Hepatocyte (in vitro differentiated cells): ENCODE data around the gene ARAP1. TPM values are rescaled to one million over a fixed set of nuclear protein-coding genes. Genes with fewer than 3 reads are reported as not detected.

Experiments used
- DNase-seq: peaks from one replicate; pipeline ENCODE4 v3.0.0-alpha.2; 2016; ENCODE audit warnings: low spot score
- H2AFZ ChIP-seq: fragments of 200-600 bp; sonication (generic); 2 replicates; pipeline ENCODE4 v1.6.0; 2016; ENCODE audit warnings: antibody characterized with exemption, mild to moderate bottlenecking
- H3K27ac ChIP-seq: fragments of 200-600 bp; sonication (generic); 2 replicates; pipeline ENCODE4 v1.5.1; 2016; ENCODE audit warnings: mild to moderate bottlenecking
- H3K27me3 ChIP-seq: fragments of 200-600 bp; sonication (generic); 2 replicates; pipeline ENCODE4 v1.6.1; 2016
- H3K36me3 ChIP-seq: fragments of 200-600 bp; sonication (generic); replicated peaks from 2 replicates; pipeline ENCODE4 v1.5.1; 2016; ENCODE audit warnings: low read depth; ENCODE audit not compliant: insufficient read depth
- H3K4me1 ChIP-seq: fragments of 200-600 bp; sonication (generic); 2 replicates; pipeline ENCODE4 v1.5.1; 2016; ENCODE audit warnings: mild to moderate bottlenecking, moderate library complexity; ENCODE audit not compliant: insufficient read depth
- H3K4me2 ChIP-seq: fragments of 200-600 bp; sonication (generic); 2 replicates; pipeline ENCODE4 v1.6.0; 2016
- H3K4me3 ChIP-seq: fragments of 200-600 bp; sonication (generic); 2 replicates; pipeline ENCODE4 v1.5.1; 2016; ENCODE audit warnings: mild to moderate bottlenecking
- H3K79me2 ChIP-seq: fragments of 200-600 bp; sonication (generic); 2 replicates; pipeline ENCODE4 v1.6.0; 2017; ENCODE audit warnings: mild to moderate bottlenecking
- H3K9me2 ChIP-seq: fragments of 200-600 bp; sonication (generic); replicated peaks from 2 replicates; pipeline ENCODE4 v1.6.0; 2017; ENCODE audit warnings: mild to moderate bottlenecking; ENCODE audit not compliant: insufficient read depth
- H3K9me3 ChIP-seq: fragments of 200-600 bp; sonication (generic); 2 replicates; pipeline ENCODE4 v1.5.1; 2016; ENCODE audit warnings: low read depth, mild to moderate bottlenecking
- H4K20me1 ChIP-seq: fragments of 200-600 bp; sonication (generic); 2 replicates; pipeline ENCODE4 v1.6.0; 2016; ENCODE audit warnings: mild to moderate bottlenecking; ENCODE audit not compliant: insufficient read depth, poor library complexity, severe bottlenecking
- EZH2 ChIP-seq: fragments of 200-600 bp; sonication (generic); IDR thresholded peaks from 2 replicates; pipeline ENCODE4 v1.6.1; 2016; ENCODE audit warnings: antibody characterized with exemption, mild to moderate bottlenecking, borderline replicate concordance
- EZH2phosphoT487 ChIP-seq: fragments of 200-600 bp; sonication (generic); IDR thresholded peaks from one replicate; pipeline ENCODE4 v1.6.1; 2018; ENCODE audit warnings: antibody characterized with exemption, mild to moderate bottlenecking, low read depth, moderate library complexity; ENCODE audit not compliant: unreplicated experiment, severe bottlenecking
- WGBS: methylation state at CpG from one replicate; pipeline ENCODE4 v1.1.6; 2016; ENCODE audit warnings: low lambda C conversion rate; ENCODE audit errors: missing lambda C conversion rate; 5-methylcytosine and 5-hydroxymethylcytosine counted together
- polyA plus RNA-seq: library from polyadenylated mRNA; unstranded; fragments of >200 nt; fragmentation: Nextera tagmentation; extraction: Ambion mirVana; gene quantifications from 2 replicates; pipeline ENCODE4 v1.2.1, GENCODE V29; 2016
- total RNA-seq: library from RNA; depleted of rRNA; stranded (reverse); fragments of >200 nt; gene quantifications from 2 replicates; pipeline ENCODE4 v1.2.3, GENCODE V29; 2014
- TF ChIP-seq, protein P1 (sequence below): fragments of 200-600 bp; sonication (generic); IDR thresholded peaks from 2 replicates; pipeline ENCODE4 v1.5.1; 2016; ENCODE audit warnings: antibody characterized with exemption, mild to moderate bottlenecking; ENCODE audit not compliant: poor library complexity

The ARAP1 gene
- total and polyA plus RNA-seq, 2 experiments from 2014 or later: 60.2 to 118 TPM

- H3K9me3 ChIP-seq: no peaks in the 10 kb centered on the region
- 27% methylated on average over 9 of the region's 10 CpGs for WGBS
- peak overlapping the region; percentile 30 for H2AFZ ChIP-seq
- H3K36me3 ChIP-seq: no peaks in the 10 kb centered on the region
- peak overlapping the region; percentile 19 for H3K4me3 ChIP-seq
- H3K4me1 ChIP-seq: peaks cover 32% of the 10 kb centered on the region
- H3K4me2 ChIP-seq: peak overlapping the region; percentile 93
- H3K27ac ChIP-seq: peak overlapping the region; percentile 85
- H3K9me2 ChIP-seq: no peaks in the 10 kb centered on the region
- H4K20me1 ChIP-seq: peaks cover 32% of the 10 kb centered on the region
- H3K27me3 ChIP-seq: no peaks in the 10 kb centered on the region
- H3K79me2 ChIP-seq: peaks cover 70% of the 10 kb centered on the region
- TF ChIP-seq EZH2 (no peak), EZH2phosphoT487 (no peak)
- TF ChIP-seq, protein P1, sequence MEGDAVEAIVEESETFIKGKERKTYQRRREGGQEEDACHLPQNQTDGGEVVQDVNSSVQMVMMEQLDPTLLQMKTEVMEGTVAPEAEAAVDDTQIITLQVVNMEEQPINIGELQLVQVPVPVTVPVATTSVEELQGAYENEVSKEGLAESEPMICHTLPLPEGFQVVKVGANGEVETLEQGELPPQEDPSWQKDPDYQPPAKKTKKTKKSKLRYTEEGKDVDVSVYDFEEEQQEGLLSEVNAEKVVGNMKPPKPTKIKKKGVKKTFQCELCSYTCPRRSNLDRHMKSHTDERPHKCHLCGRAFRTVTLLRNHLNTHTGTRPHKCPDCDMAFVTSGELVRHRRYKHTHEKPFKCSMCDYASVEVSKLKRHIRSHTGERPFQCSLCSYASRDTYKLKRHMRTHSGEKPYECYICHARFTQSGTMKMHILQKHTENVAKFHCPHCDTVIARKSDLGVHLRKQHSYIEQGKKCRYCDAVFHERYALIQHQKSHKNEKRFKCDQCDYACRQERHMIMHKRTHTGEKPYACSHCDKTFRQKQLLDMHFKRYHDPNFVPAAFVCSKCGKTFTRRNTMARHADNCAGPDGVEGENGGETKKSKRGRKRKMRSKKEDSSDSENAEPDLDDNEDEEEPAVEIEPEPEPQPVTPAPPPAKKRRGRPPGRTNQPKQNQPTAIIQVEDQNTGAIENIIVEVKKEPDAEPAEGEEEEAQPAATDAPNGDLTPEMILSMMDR: no peak
- peak; percentile 88 for DNase-seq
These were observed 30.0 kb downstream of the ARAP1 start for GRCh38 chr11:72722050-72722748.

DNA sequence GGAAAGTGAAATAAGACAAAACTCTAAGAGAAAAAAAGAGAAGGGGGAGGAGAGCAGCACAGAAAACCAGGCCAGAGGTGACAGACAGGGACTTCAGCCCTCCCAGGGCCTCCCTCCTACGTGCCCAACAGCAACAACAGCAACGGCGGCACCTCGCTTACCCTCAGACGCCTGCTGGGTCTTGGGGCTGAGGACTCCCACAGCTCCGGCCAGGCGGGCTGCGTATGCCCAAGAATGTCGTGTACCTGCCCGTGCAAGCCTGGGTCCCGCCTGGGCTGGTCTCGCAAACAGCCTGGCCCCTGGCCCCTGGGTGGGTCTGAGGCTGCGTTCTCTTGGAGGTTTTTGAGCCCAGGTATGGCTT is 30.5 kb downstream of the ARAP1 start:
- WGBS: 48% methylated on average over 13 of the region's 13 CpGs
- no peak for TF ChIP-seq EZH2phosphoT487
- TF ChIP-seq, protein P1: no peak
- no peak for TF ChIP-seq EZH2
- no peaks in the 10 kb centered on the region for H3K36me3 ChIP-seq
- peaks cover 35% of the 10 kb centered on the region for H4K20me1 ChIP-seq
- H3K27me3 ChIP-seq: no peaks in the 10 kb centered on the region
- H3K9me2 ChIP-seq: no peaks in the 10 kb centered on the region
- peak overlapping the region; percentile 85 for H3K27ac ChIP-seq
- H3K4me1 ChIP-seq: peaks cover 32% of the 10 kb centered on the region
- H3K9me3 ChIP-seq: no peaks in the 10 kb centered on the region
- no peak overlapping the region for H2AFZ ChIP-seq
- DNase-seq: peak; percentile 59
- peak overlapping the region; percentile 19 for H3K4me3 ChIP-seq
- peaks cover 74% of the 10 kb centered on the region for H3K79me2 ChIP-seq
- peak overlapping the region; percentile 93 for H3K4me2 ChIP-seq

DNA sequence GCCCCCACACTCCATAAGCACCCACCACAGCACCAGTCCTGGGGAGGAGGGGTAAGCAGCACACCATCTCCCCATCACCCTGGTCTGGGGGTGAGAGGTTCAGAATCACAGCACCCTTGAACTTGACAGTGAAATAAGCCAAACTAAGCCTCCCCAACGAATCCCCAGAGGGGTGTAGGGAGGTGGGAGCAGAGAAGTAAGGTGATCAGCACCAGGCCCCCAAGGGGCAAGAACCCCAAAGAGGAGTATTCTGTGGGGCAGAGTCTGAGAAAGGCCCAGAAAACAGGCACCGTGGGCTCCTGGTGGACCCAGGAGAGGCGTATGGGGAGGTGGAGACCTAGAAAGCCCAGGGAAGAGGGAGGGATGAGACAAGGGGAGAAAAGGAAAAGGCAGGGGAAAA is 30.9 kb downstream of the ARAP1 start:
- H3K27me3 ChIP-seq: no peaks in the 10 kb centered on the region
- H3K79me2 ChIP-seq: peaks cover 76% of the 10 kb centered on the region
- peaks cover 37% of the 10 kb centered on the region for H4K20me1 ChIP-seq
- H3K4me3 ChIP-seq: peak overlapping the region; percentile 19
- TF ChIP-seq EZH2 (no peak), EZH2phosphoT487 (no peak)
- TF ChIP-seq, protein P1: no peak
- no peaks in the 10 kb centered on the region for H3K9me3 ChIP-seq
- peaks cover 32% of the 10 kb centered on the region for H3K4me1 ChIP-seq
- H3K36me3 ChIP-seq: no peaks in the 10 kb centered on the region
- no peak overlapping the region for H2AFZ ChIP-seq
- H3K27ac ChIP-seq: peak overlapping the region; percentile 85
- 49% methylated on average over 3 of the region's 3 CpGs for WGBS
- H3K9me2 ChIP-seq: no peaks in the 10 kb centered on the region
- peak overlapping the region; percentile 93 for H3K4me2 ChIP-seq
- no peak for DNase-seq
